IMR-90 (cell line): ENCODE results near the gene HOXD8. TPM values are rescaled to one million over a fixed set of nuclear protein-coding genes. Genes with fewer than 3 reads are reported as not detected.

Experiments
- ATAC-seq: fragments of 200-7000 bp; cut with Tn5 transposase; 2 replicates; pipeline ENCODE4 v1.9.1; 2020; ENCODE audit warnings: low read depth, mild to moderate bottlenecking, moderate library complexity
- BruUV-seq: library from RNA; stranded (reverse); fragments of 400-500 nt; replicated peaks from 2 replicates; lab custom pipeline; 2021; lab: Mats Ljungman, UMichigan
- CTCF ChIA-PET: fragments of 300-600 bp; formaldehyde crosslinking; extraction: SDS; loops from one replicate; lab custom pipeline; 2021; ENCODE audit warnings: antibody characterized with exemption; lab: Yijun Ruan, JAX
- POLR2A ChIA-PET: fragments of 300-600 bp; sonication (Branson Sonifier 250); formaldehyde crosslinking; loops from one replicate; lab custom pipeline; 2022; ENCODE audit warnings: antibody characterized with exemption; ENCODE audit not compliant: unreplicated experiment; lab: Charles Lee
- DNase-seq: peaks from one replicate; pipeline ENCODE4 v3.0.0; 2013
- H2AFZ ChIP-seq: replicated peaks from 2 replicates; pipeline ENCODE3; 2013; ENCODE audit warnings: low read length, mild to moderate bottlenecking; ENCODE audit not compliant: poor library complexity
- H2AK5ac ChIP-seq: 2 replicates; pipeline ENCODE4 v1.6.1; 2013; ENCODE audit warnings: low read depth, low read length, inconsistent platforms
- H2AK9ac ChIP-seq: replicated peaks from 2 replicates; pipeline ENCODE3; 2013; ENCODE audit warnings: mild to moderate bottlenecking, low read depth, low read length, moderate library complexity; ENCODE audit not compliant: poor library complexity
- H2BK120ac ChIP-seq: 2 replicates; pipeline ENCODE4 v1.6.1; 2013; ENCODE audit warnings: low read depth, low read length, inconsistent platforms
- H2BK15ac ChIP-seq: 3 replicates; pipeline ENCODE4 v1.6.1; 2013; ENCODE audit warnings: low read depth, low read length, inconsistent platforms
- H2BK20ac ChIP-seq: 2 replicates; pipeline ENCODE4 v1.6.1; 2013; ENCODE audit warnings: low read depth, mild to moderate bottlenecking, inconsistent platforms, low read length, moderate library complexity
- H2BK5ac ChIP-seq: 2 replicates; pipeline ENCODE4 v1.6.1; 2013; ENCODE audit warnings: mild to moderate bottlenecking, low read depth, low read length, inconsistent platforms; ENCODE audit not compliant: poor library complexity, severe bottlenecking
- H3K14ac ChIP-seq: replicated peaks from 2 replicates; pipeline ENCODE4 v1.6.1; 2013; ENCODE audit warnings: low read depth, low read length, inconsistent platforms
- H3K18ac ChIP-seq: 2 replicates; pipeline ENCODE4 v1.6.1; 2013; ENCODE audit warnings: low read depth, low read length, control low read depth
- H3K23ac ChIP-seq: 2 replicates; pipeline ENCODE4 v1.6.1; 2013; ENCODE audit warnings: low read depth, low read length, inconsistent platforms
- H3K27ac ChIP-seq: 2 replicates; pipeline ENCODE4 v1.5.1; 2013; ENCODE audit warnings: mild to moderate bottlenecking, control low read depth, low read length; ENCODE audit not compliant: insufficient read depth
- H3K27me3 ChIP-seq: 2 replicates; pipeline ENCODE4 v1.6.1; 2013; ENCODE audit warnings: low read length; ENCODE audit not compliant: control insufficient read depth, insufficient read depth
- H3K36me3 ChIP-seq: 2 replicates; pipeline ENCODE4 v1.6.1; 2013; ENCODE audit warnings: low read length, mixed read lengths; ENCODE audit not compliant: control insufficient read depth, insufficient read depth
- H3K4ac ChIP-seq: 2 replicates; pipeline ENCODE4 v1.6.1; 2013; ENCODE audit warnings: low read depth, low read length, inconsistent platforms
- H3K4me1 ChIP-seq: 2 replicates; pipeline ENCODE4 v1.6.1; 2013; ENCODE audit warnings: low read length, mixed read lengths; ENCODE audit not compliant: control insufficient read depth, insufficient read depth
- H3K4me2 ChIP-seq: 2 replicates; pipeline ENCODE4 v1.6.1; 2013; ENCODE audit warnings: low read depth, mild to moderate bottlenecking, control low read depth, low read length, moderate library complexity
- H3K4me3 ChIP-seq: 2 replicates; pipeline ENCODE4 v1.5.1; 2013; ENCODE audit warnings: low read depth, mild to moderate bottlenecking, control low read depth, low read length, moderate library complexity; ENCODE audit not compliant: insufficient read depth
- H3K56ac ChIP-seq: 2 replicates; pipeline ENCODE4 v1.6.1; 2013; ENCODE audit warnings: low read length, inconsistent platforms; ENCODE audit not compliant: insufficient read depth; ENCODE audit errors: extremely low read depth
- H3K79me1 ChIP-seq, 2 experiments: 2 replicates each; pipeline ENCODE4 v1.6.1; 2013; ENCODE audit warnings: low read length in 2 of 2, inconsistent platforms in 1 of 2, low read depth in 1 of 2
- H3K9ac ChIP-seq: 2 replicates; pipeline ENCODE4 v1.6.1; 2013; ENCODE audit warnings: low read depth, low read length, control low read depth
- H3K9me1 ChIP-seq: 2 replicates; pipeline ENCODE4 v1.6.1; 2013; ENCODE audit warnings: low read length, inconsistent platforms; ENCODE audit not compliant: insufficient read depth
- H3K9me3 ChIP-seq: 2 replicates; pipeline ENCODE4 v1.6.1; 2013; ENCODE audit warnings: low read length; ENCODE audit not compliant: control insufficient read depth, insufficient read depth
- H4K20me1 ChIP-seq: 2 replicates; pipeline ENCODE4 v1.6.1; 2013; ENCODE audit warnings: low read length, inconsistent platforms; ENCODE audit not compliant: insufficient read depth
- H4K5ac ChIP-seq: 2 replicates; pipeline ENCODE4 v1.6.1; 2013; ENCODE audit warnings: mild to moderate bottlenecking, low read depth, low read length, control low read depth
- H4K8ac ChIP-seq, 2 experiments: 2 replicates each; pipeline ENCODE4 v1.6.1; 2013; ENCODE audit warnings: low read depth in 2 of 2, low read length in 2 of 2, control low read depth in 1 of 2, inconsistent platforms in 1 of 2
- H4K91ac ChIP-seq: 2 replicates; pipeline ENCODE4 v1.6.1; 2013; ENCODE audit warnings: low read depth, low read length, inconsistent platforms; ENCODE audit not compliant: insufficient read depth
- BHLHE40 ChIP-seq: fragments of 150-350 bp; IDR thresholded peaks from 2 replicates; pipeline ENCODE4 v1.6.1; 2016; ENCODE audit warnings: mild to moderate bottlenecking, low read depth, low read length
- CHD1 ChIP-seq: IDR thresholded peaks from 2 replicates; pipeline ENCODE4 v1.6.1; 2012; ENCODE audit warnings: low read depth, low read length, improper control_type of control experiment
- MAZ ChIP-seq: IDR thresholded peaks from 2 replicates; pipeline ENCODE4 v1.6.1; 2012; ENCODE audit warnings: low read depth, mild to moderate bottlenecking, low read length, improper control_type of control experiment, moderate library complexity, borderline replicate concordance
- POLR2A ChIP-seq: IDR thresholded peaks from 2 replicates; pipeline ENCODE4 v1.6.1; 2012; ENCODE audit warnings: mild to moderate bottlenecking, low read depth, low read length
- RCOR1 ChIP-seq: IDR thresholded peaks from 2 replicates; pipeline ENCODE4 v1.6.1; 2012; ENCODE audit warnings: mild to moderate bottlenecking, low read length, improper control_type of control experiment; ENCODE audit not compliant: insufficient replicate concordance
- dilution Hi-C: fragments of 300-500 bp; cut with HindIII; formaldehyde crosslinking; loops from one replicate; pipeline ENCODE4 v1.14.3; 2018; ENCODE audit warnings: low sequenced_read_pairs; ENCODE audit not compliant: unreplicated experiment
- in situ Hi-C: fragments of 300-500 bp; cut with MboI; formaldehyde crosslinking; loops from 3 replicates; pipeline ENCODE4 v1.14.3; 2019; ENCODE audit warnings: low sequenced_read_pairs, inconsistent platforms, mixed read lengths
- intact Hi-C: fragments of 100-400 bp; cut with micrococcal nuclease; formaldehyde crosslinking; loops from 2 replicates; pipeline ENCODE4 v1.10.0; 2022
- polyA plus RNA-seq, 3 experiments: library from polyadenylated mRNA; depleted of rRNA; stranded (reverse); fragments of >200 nt; gene quantifications; 2 replicates each; pipeline ENCODE4 v1.2.3, GENCODE V29; 2012; ENCODE audit warnings: low replicate concordance in 1 of 3
- total RNA-seq: library from RNA; depleted of rRNA; stranded (reverse); fragments of >200 nt; gene quantifications from 2 replicates; pipeline ENCODE4 v1.2.3, GENCODE V29; 2012

The HOXD8 gene
- total and polyA plus RNA-seq, 2 of the 4 experiments (the other 2 are of a cell fraction) = not detected

GRCh38 chr2:176089843-176090395 lies 39.6 kb upstream of the HOXD8 start:
- no peaks in the 10 kb centered on the region for H3K4me1 ChIP-seq
- DNase-seq = no peak
- H3K36me3 ChIP-seq = no peaks in the 10 kb centered on the region
- no peak overlapping the region for H3K4me2 ChIP-seq
- no peak overlapping the region for H2AK9ac ChIP-seq
- H3K14ac ChIP-seq = no peak overlapping the region
- H4K20me1 ChIP-seq = no peaks in the 10 kb centered on the region
- no peak overlapping the region for H2BK120ac ChIP-seq
- H4K8ac ChIP-seq = no peak overlapping the region
- H3K18ac ChIP-seq = no peak overlapping the region
- CTCF ChIA-PET = no interaction called here
- no peak overlapping the region for H2AK5ac ChIP-seq
- BruUV-seq = no TSS peak
- H3K27me3 ChIP-seq = peaks cover 86% of the 10 kb centered on the region
- in situ Hi-C loops (loop anchor here (10.0 to 25.0 kb wide), 4 partner anchors 405 to 1353 kb away; no protein-coding TSS in a partner anchor), dilution Hi-C loops (no loop called here), intact Hi-C loops (loop anchor here (2.0 to 10.0 kb wide), 2 partner anchors 675 to 1385 kb away; no protein-coding TSS in a partner anchor)
- POLR2A ChIA-PET = no interaction called here
- H2BK15ac ChIP-seq = no peak overlapping the region
- TF ChIP-seq MAZ (no peak), BHLHE40 (no peak), RCOR1 (no peak), CHD1 (no peak), POLR2A (no peak)
- no peak overlapping the region for H3K27ac ChIP-seq
- H4K5ac ChIP-seq = no peak overlapping the region
- H4K91ac ChIP-seq = no peak overlapping the region
- H3K4ac ChIP-seq = no peak overlapping the region
- H2BK5ac ChIP-seq = no peak overlapping the region
- H3K23ac ChIP-seq = no peak overlapping the region
- no peak overlapping the region for H2BK20ac ChIP-seq
- H3K56ac ChIP-seq = no peak overlapping the region
- H3K9me3 ChIP-seq = peaks cover 15% of the 10 kb centered on the region
- no peak overlapping the region for H2AFZ ChIP-seq
- no peak overlapping the region for H3K9ac ChIP-seq
- no peaks in the 10 kb centered on the region for H3K9me1 ChIP-seq
- no peaks in the 10 kb centered on the region for H3K79me1 ChIP-seq
- ATAC-seq = no peak
- no peak overlapping the region for H3K4me3 ChIP-seq
